ENCODE data around the gene SLC9A5.

DNA sequence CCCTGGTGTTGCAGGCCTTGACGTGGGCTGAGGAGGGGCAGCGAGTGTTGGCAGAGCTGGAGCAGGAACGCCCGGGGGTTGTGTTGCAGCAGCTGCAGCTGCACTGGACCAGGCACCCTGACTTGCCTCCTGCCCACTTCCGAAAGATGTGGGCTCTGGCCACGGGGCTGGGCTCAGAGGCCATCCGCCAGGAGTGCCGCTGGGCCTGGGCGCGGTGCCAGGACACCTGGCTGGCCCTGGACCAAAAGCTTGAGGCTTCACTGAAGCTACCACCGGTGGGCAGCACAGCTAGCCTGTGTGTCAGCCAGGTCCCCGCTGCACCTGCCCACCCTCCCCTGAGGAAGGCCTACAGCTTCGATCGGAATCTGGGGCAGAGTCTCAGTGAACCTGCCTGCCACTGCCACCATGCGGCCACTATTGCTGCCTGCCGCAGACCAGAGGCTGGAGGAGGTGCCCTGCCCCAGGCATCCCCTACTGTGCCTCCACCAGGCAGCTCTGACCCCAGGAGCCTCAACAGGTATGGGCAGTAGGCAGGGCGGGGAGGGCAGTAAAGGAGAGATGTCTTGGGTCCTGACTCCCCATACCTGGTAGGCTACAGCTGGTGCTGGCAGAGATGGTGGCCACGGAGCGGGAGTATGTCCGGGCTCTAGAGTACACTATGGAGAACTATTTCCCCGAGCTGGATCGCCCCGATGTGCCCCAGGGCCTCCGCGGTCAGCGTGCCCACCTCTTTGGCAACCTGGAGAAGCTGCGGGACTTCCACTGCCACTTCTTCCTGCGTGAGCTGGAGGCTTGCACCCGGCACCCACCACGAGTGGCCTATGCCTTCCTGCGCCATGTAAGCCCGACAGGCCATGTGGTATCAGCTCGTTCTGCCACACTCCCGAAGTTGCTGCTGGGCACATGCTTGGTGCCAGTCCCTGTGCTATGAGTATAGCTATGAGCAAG lies 36.2 kb downstream of the SLC9A5 start:
- TF ChIP-seq, protein P1, sequence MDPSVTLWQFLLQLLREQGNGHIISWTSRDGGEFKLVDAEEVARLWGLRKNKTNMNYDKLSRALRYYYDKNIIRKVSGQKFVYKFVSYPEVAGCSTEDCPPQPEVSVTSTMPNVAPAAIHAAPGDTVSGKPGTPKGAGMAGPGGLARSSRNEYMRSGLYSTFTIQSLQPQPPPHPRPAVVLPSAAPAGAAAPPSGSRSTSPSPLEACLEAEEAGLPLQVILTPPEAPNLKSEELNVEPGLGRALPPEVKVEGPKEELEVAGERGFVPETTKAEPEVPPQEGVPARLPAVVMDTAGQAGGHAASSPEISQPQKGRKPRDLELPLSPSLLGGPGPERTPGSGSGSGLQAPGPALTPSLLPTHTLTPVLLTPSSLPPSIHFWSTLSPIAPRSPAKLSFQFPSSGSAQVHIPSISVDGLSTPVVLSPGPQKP (IDR thresholded peaks at IDR 0.05; ENCODE audit: low read depth, low read length) = no peak
- TF ChIP-seq POLR2A (IDR thresholded peaks at IDR 0.05; ENCODE audit: low read depth, low read length) (no peak), ZNF24 (IDR thresholded peaks at IDR 0.05) (no peak), ZBED1 (IDR thresholded peaks at IDR 0.05; ENCODE audit: borderline replicate concordance) (no peak), FOS (IDR thresholded peaks at IDR 0.05; ENCODE audit: borderline replicate concordance, extremely low read depth, insufficient read length) (no peak), PAX8 (IDR thresholded peaks at IDR 0.05) (no peak), NBN (IDR thresholded peaks at IDR 0.05) (no peak)
- TF ChIP-seq, protein P2, sequence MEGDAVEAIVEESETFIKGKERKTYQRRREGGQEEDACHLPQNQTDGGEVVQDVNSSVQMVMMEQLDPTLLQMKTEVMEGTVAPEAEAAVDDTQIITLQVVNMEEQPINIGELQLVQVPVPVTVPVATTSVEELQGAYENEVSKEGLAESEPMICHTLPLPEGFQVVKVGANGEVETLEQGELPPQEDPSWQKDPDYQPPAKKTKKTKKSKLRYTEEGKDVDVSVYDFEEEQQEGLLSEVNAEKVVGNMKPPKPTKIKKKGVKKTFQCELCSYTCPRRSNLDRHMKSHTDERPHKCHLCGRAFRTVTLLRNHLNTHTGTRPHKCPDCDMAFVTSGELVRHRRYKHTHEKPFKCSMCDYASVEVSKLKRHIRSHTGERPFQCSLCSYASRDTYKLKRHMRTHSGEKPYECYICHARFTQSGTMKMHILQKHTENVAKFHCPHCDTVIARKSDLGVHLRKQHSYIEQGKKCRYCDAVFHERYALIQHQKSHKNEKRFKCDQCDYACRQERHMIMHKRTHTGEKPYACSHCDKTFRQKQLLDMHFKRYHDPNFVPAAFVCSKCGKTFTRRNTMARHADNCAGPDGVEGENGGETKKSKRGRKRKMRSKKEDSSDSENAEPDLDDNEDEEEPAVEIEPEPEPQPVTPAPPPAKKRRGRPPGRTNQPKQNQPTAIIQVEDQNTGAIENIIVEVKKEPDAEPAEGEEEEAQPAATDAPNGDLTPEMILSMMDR (IDR thresholded peaks at IDR 0.05 in 2 of 3, conservative IDR thresholded peaks at IDR 0.05 in 1 of 3; ENCODE audit: control insufficient read depth in 2 of 3, extremely low read depth in 1 of 3, insufficient read depth in 1 of 3, low read depth in 3 of 3, low read length in 3 of 3) = peak; percentile 13 to 38 (median 38); a peak in 3 of 6 replicates
